ENCODE measurements around the gene PGLYRP1.

PGLYRP1 gene

DNA sequence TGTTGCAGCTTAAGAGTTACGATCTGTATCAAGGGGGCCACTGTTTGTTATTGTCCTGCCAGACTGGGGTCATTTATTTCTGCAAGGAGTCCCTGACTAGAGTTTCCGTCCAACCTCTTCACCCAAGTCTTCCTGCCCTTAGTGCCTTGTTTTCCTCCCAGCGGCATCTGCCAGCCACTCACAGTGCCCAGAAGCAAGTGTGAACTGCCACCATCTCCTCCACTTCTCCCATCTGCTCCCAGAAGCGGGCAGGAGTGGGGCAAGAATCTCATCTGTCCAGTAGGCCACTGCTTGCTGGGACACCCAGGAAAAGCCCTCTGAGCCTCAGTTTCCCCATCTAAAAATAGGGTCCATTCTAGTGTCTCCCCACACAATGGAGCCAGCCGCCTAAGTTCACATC is 53.2 kb downstream of the PGLYRP1 start:
- no peak for DNase-seq (ENCODE audit: low read depth in 2 of 2)

All from stimulated activated CD4-positive, alpha-beta T cell treated with anti-CD3 and anti-CD28 coated beads, Interleukin-1b, Interleukin-23, amount 100 ng/mL, for 4 hours (primary cell).